Retina (tissue), 1 donor: Measurements from ENCODE around the gene IL36B.

Experiments
- DNase-seq: peaks from one replicate; pipeline ENCODE4 v3.0.0-alpha.2; 2016

Gene IL36B

GRCh38 chr2:113005030-113005509 is 47.6 kb downstream of the IL36B start, which contains the start of gene IL36A:
Gene IL36A, plus strand, starts transcription at chr2:113005459. Its CDS starts 413 bp downstream, at chr2:113005872.
- DNase-seq, result no peak

GRCh38 chr2:113002677-113003076 is 50.0 kb downstream of the IL36B start:
- no peak for DNase-seq

DNA sequence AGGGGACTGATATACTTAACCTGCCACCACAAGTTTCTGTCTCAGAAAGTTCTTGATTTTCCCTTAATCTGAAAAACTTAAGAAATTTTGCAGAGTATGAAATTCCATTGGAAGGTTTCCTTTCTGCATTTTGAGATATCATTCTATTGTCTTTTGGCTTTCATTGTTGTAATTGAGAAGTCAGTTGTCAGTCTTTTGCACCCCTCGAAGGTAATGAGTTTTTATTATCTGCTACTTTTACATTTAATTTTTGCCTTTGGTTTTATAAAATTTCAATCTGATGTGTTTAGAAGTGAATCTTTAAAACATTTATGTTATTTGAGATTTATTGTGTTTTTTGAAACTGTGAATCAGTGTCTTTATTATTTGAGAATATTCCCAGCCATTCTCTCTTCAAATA is 52.2 kb downstream of the IL36B start:
- no peak for DNase-seq

DNA sequence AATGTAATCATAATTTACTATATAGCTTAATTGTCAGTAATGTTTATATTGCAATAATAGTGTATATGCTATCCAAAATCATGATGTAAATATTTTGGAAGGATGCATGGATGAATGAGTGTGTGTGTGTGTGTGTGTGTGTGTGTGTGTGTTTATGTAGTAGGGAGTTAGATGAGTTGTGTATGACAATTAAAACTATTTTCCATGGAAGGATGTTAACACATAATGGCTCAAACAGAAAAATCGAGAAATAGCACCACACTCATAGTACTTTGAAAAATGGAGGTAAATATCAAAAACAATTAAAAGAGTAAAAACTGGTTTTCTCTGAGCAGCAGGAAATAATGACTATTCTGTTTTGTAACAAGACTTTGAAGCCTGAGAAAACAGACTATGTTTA is 55.5 kb downstream of the IL36B start:
- DNase-seq, result no peak

- DNase-seq, result no peak
Observed at GRCh38 chr2:112996635-112997034, 56.0 kb downstream of the IL36B start.

GRCh38 chr2:112995346-112995920 is 57.2 kb downstream of the IL36B start:
- DNase-seq, result no peak

GRCh38 chr2:112994648-112995047 is 58.0 kb downstream of the IL36B start:
- no peak for DNase-seq

DNA sequence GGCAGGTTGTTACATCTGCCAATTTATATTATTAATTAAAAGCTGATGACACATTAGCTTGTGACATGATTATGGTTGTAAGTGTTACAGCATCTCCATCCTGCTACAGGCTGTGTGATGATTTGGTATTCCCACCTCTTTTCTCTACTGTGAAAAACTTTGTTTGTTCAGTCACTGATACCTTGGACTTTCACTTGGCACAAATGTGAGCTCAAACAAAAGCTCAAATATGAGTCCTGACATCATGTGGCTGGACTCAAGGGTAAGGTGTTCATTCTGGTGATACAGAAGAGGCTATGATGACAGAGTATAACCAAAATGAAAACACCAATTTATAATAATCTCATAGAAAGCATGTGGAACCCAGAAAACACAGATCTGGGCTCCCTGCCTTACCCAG is 58.8 kb downstream of the IL36B start:
- DNase-seq, result no peak

GRCh38 chr2:112989611-112990010 is 63.1 kb downstream of the IL36B start:
- no peak for DNase-seq

DNA sequence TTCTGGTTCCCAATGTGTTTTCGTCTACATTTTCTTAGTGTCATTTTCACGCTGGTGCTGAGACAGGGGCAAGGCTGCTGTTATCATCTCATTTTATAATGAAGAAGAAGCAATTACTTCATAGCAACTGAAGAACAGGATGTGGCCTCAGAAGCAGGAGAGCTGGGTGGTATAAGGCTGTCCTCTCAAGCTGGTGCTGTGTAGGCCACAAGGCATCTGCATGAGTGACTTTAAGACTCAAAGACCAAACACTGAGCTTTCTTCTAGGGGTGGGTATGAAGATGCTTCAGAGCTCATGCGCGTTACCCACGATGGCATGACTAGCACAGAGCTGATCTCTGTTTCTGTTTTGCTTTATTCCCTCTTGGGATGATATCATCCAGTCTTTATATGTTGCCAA is 67.6 kb downstream of the IL36B start:
- no peak for DNase-seq

GRCh38 chr2:112980537-112980936 is 72.1 kb downstream of the IL36B start:
- DNase-seq, result no peak

DNA sequence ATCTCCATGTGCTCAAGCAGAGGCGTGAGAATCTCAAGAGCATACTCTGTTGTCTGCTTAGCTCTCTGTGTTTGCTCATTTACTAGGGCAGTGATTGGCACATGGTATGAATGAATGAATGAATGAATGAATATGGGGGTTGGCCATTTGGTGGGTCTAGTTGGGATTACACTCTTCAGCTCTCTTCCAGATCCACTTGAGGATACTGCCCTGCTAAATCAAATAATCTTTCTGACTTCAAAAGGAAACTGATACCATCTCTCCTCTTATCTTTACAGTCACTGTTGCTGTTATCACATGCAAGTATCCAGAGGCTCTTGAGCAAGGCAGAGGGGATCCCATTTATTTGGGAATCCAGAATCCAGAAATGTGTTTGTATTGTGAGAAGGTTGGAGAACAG is 72.9 kb downstream of the IL36B start:
- DNase-seq, result no peak

GRCh38 chr2:112977559-112978056 is 75.1 kb downstream of the IL36B start, which contains the start of gene IL36G:
Gene IL36G, plus strand, starts transcription at chr2:112978006. Its CDS starts 633 bp downstream, at chr2:112978639.
- no peak for DNase-seq
